Hippocampal formation (tissue), 2 donors: ENCODE data around the gene PCCA.
"Not testable (repeated sequence)": the region's sequence is repeated elsewhere in the genome, so short reads cannot be mapped to it uniquely, and the experiment has no call there.

Experiments used
- DNase-seq, 2 donors: peaks; one replicate each; lab custom pipeline; 2025; lab: John Stamatoyannopoulos, UW

PCCA gene

GRCh38 chr13:100140441-100140840, 51.5 kb downstream of the PCCA start:
- DNase-seq: no peak

GRCh38 chr13:100141461-100141961, 52.6 kb downstream of the PCCA start:
- DNase-seq: not testable (repeated sequence)

GRCh38 chr13:100146534-100146933, 57.6 kb downstream of the PCCA start:
- DNase-seq: no peak

- no peak for DNase-seq
Observed at GRCh38 chr13:100147825-100148224, 58.9 kb downstream of the PCCA start.

- DNase-seq: no peak
Observed at GRCh38 chr13:100148422-100148821, 59.5 kb downstream of the PCCA start.

- DNase-seq: no peak
Observed at GRCh38 chr13:100149389-100149788, 60.5 kb downstream of the PCCA start.

- DNase-seq: not testable (repeated sequence)
Observed at GRCh38 chr13:100150711-100151110, 61.8 kb downstream of the PCCA start.

GRCh38 chr13:100154842-100155416, 66.0 kb downstream of the PCCA start:
- DNase-seq: no peak

- no peak for DNase-seq
Observed at GRCh38 chr13:100156788-100157187, 67.9 kb downstream of the PCCA start.

GRCh38 chr13:100158569-100158968, 69.7 kb downstream of the PCCA start:
- DNase-seq: no peak

- no peak for DNase-seq
Observed at GRCh38 chr13:100159584-100159983, 70.7 kb downstream of the PCCA start.

GRCh38 chr13:100160450-100160849, 71.6 kb downstream of the PCCA start:
- no peak for DNase-seq

GRCh38 chr13:100163375-100163774, 74.5 kb downstream of the PCCA start:
- no peak for DNase-seq

- DNase-seq: no peak
Observed at GRCh38 chr13:100173203-100173602, 84.3 kb downstream of the PCCA start.

GRCh38 chr13:100174455-100174854, 85.6 kb downstream of the PCCA start:
- not testable (repeated sequence) for DNase-seq

- no peak for DNase-seq
Observed at GRCh38 chr13:100175078-100175802, 86.3 kb downstream of the PCCA start.

GRCh38 chr13:100175803-100176182, 86.9 kb downstream of the PCCA start:
- DNase-seq: no peak

GRCh38 chr13:100176801-100177400, 88.0 kb downstream of the PCCA start:
- DNase-seq: no peak

GRCh38 chr13:100178309-100178708, 89.4 kb downstream of the PCCA start:
- no peak for DNase-seq

- DNase-seq: no peak
Observed at GRCh38 chr13:100179276-100179675, 90.4 kb downstream of the PCCA start.

- no peak for DNase-seq
Observed at GRCh38 chr13:100182900-100183490, 94.1 kb downstream of the PCCA start.

GRCh38 chr13:100184095-100184494, 95.2 kb downstream of the PCCA start:
- DNase-seq: no peak

GRCh38 chr13:100195568-100195967, 106.7 kb downstream of the PCCA start:
- no peak for DNase-seq
